Stimulated activated CD8-positive, alpha-beta memory T cell treated with anti-CD3 and anti-CD28 coated beads, Interleukin-12 subunit alpha, Interleukin-12 subunit beta, amount 100 ng/mL, for 1 hour (primary cell): ENCODE data around the gene THSD7B.
"Not testable (repeated sequence)": the region's sequence is repeated elsewhere in the genome, so short reads cannot be mapped to it uniquely, and the experiment has no call there.

ENCODE experiments used
- DNase-seq: peaks from one replicate; pipeline ENCODE4 v3.0.0-alpha.2; 2020; ENCODE audit warnings: low read depth

THSD7B gene

GRCh38 chr2:137049518-137049917 is 284.2 kb downstream of the THSD7B start:
- DNase-seq = no peak

GRCh38 chr2:137050949-137051348 is 285.6 kb downstream of the THSD7B start:
- DNase-seq = no peak

GRCh38 chr2:137051778-137052398 is 286.5 kb downstream of the THSD7B start:
- no peak for DNase-seq

- no peak for DNase-seq
Measured at GRCh38 chr2:137056704-137057103, 291.4 kb downstream of the THSD7B start.

- not testable (repeated sequence) for DNase-seq
Measured at GRCh38 chr2:137076111-137076765, 310.9 kb downstream of the THSD7B start.

- DNase-seq = no peak
Measured at GRCh38 chr2:137091704-137092103, 326.4 kb downstream of the THSD7B start.

GRCh38 chr2:137093116-137093515 is 327.8 kb downstream of the THSD7B start:
- no peak for DNase-seq

- no peak for DNase-seq
Measured at GRCh38 chr2:137096187-137096586, 330.8 kb downstream of the THSD7B start.

GRCh38 chr2:137096693-137097092 is 331.3 kb downstream of the THSD7B start:
- DNase-seq = no peak

- DNase-seq = not testable (repeated sequence)
Measured at GRCh38 chr2:137101814-137102213, 336.5 kb downstream of the THSD7B start.

- DNase-seq = no peak
Measured at GRCh38 chr2:137107904-137108303, 342.6 kb downstream of the THSD7B start.

GRCh38 chr2:137111896-137112295 is 346.6 kb downstream of the THSD7B start:
- no peak for DNase-seq

- DNase-seq = no peak
Measured at GRCh38 chr2:137115081-137115794, 349.9 kb downstream of the THSD7B start.

- DNase-seq = no peak
Measured at GRCh38 chr2:137115795-137116089, 350.4 kb downstream of the THSD7B start.

GRCh38 chr2:137117385-137117784 is 352.0 kb downstream of the THSD7B start:
- DNase-seq = no peak

- DNase-seq = no peak
Measured at GRCh38 chr2:137118140-137118539, 352.8 kb downstream of the THSD7B start.

GRCh38 chr2:137123226-137123625 is 357.9 kb downstream of the THSD7B start:
- no peak for DNase-seq

GRCh38 chr2:137133225-137133624 is 367.9 kb downstream of the THSD7B start:
- no peak for DNase-seq

GRCh38 chr2:137138263-137138662 is 372.9 kb downstream of the THSD7B start:
- no peak for DNase-seq

GRCh38 chr2:137151731-137152130 is 386.4 kb downstream of the THSD7B start:
- DNase-seq = no peak

GRCh38 chr2:137154946-137155345 is 389.6 kb downstream of the THSD7B start:
- DNase-seq = no peak

- no peak for DNase-seq
Measured at GRCh38 chr2:137155356-137156104, 390.2 kb downstream of the THSD7B start.
